Gastroesophageal sphincter (tissue), 4 donors: ENCODE data around the gene HDLBP. TPM values are rescaled to one million over a fixed set of nuclear protein-coding genes. Genes with fewer than 3 reads are reported as not detected.

Experiments
- ATAC-seq: fragments of 150-250 bp; one replicate; pipeline ENCODE4 v1.9.1; 2016; ENCODE audit warnings: mild to moderate bottlenecking, moderate library complexity
- H3K27ac ChIP-seq, 4 donors: fragments of 200-600 bp; sonication (generic) in 3 of 4; 1 replicate in 3 of 4; 2 replicates in 1 of 4; pipeline ENCODE4 v1.5.1; 2016 to 2019
- H3K27me3 ChIP-seq: fragments of 200-600 bp; sonication (generic); one replicate; pipeline ENCODE4 v1.5.1; 2019
- H3K36me3 ChIP-seq, 2 donors: fragments of 200-600 bp; sonication (generic); one replicate each; pipeline ENCODE4 v1.5.1; 2019; ENCODE audit warnings: control low read depth in 1 of 2
- H3K4me1 ChIP-seq, 3 donors: fragments of 200-600 bp; sonication (generic); 1 replicate in 2 of 3; 2 replicates in 1 of 3; pipeline ENCODE4 v1.5.1; 2016 to 2019; ENCODE audit warnings: control low read depth in 2 of 3
- H3K4me3 ChIP-seq, 2 donors: fragments of 200-600 bp; sonication (generic); one replicate each; pipeline ENCODE4 v1.5.1; 2019; ENCODE audit warnings: mild to moderate bottlenecking in 1 of 2, moderate library complexity in 1 of 2
- H3K9me3 ChIP-seq, 3 donors: fragments of 200-600 bp; sonication (generic); one replicate each; pipeline ENCODE4 v1.5.1; 2017 to 2019; ENCODE audit warnings: control low read depth in 2 of 3
- CTCF ChIP-seq, 4 experiments: fragments of 200-600 bp in 2 of 4; fragments of 450-650 bp in 2 of 4; sonication (generic) in 1 of 4; IDR thresholded peaks; one replicate each; pipeline ENCODE4 v1.5.1; 2017 to 2019; ENCODE audit warnings: antibody characterized with exemption in 4 of 4, mild to moderate bottlenecking in 2 of 4, moderate library complexity in 2 of 4
- EP300 ChIP-seq: sonication (generic); formaldehyde crosslinking; IDR thresholded peaks from one replicate; pipeline ENCODE4 v1.6.1; 2017; ENCODE audit warnings: antibody characterized with exemption, mild to moderate bottlenecking
- POLR2A ChIP-seq, 2 donors: fragments of 450-650 bp; IDR thresholded peaks; one replicate each; pipeline ENCODE4 v1.6.1; 2017; ENCODE audit warnings: antibody characterized with exemption in 2 of 2, mild to moderate bottlenecking in 2 of 2, moderate library complexity in 1 of 2
- POLR2AphosphoS5 ChIP-seq: sonication (generic); formaldehyde crosslinking; IDR thresholded peaks from one replicate; pipeline ENCODE4 v1.6.1; 2017; ENCODE audit warnings: antibody characterized with exemption
- WGBS, 2 donors: methylation state at CpG; one replicate each; pipeline ENCODE4 v1.1.5; 2018; ENCODE audit warnings: low coverage in 1 of 2; 5-methylcytosine and 5-hydroxymethylcytosine counted together
- total RNA-seq, 4 donors: library from RNA; depleted of rRNA; stranded (reverse); fragments of >200 nt; gene quantifications; one replicate each; pipeline ENCODE4 v1.1.0, GENCODE V29; 2016

Gene HDLBP
- total RNA-seq, 4 donors from 2014 or later, result 279 to 367 (median 295) TPM

GRCh38 chr2:241354668-241355658, 39.5 kb upstream of the HDLBP start:
- H3K36me3 ChIP-seq, result peaks cover 0 to 48% of the 10 kb centered on the region in 2 donors
- H3K27me3 ChIP-seq, result no peaks in the 10 kb centered on the region
- no peaks in the 10 kb centered on the region for H3K9me3 ChIP-seq
- peak overlapping the region; percentile 21 to 89 (median 74) for H3K27ac ChIP-seq
- H3K4me1 ChIP-seq, result peaks cover 0 to 37% (median 14%) of the 10 kb centered on the region in 3 donors
- TF ChIP-seq EP300, result no peak
- WGBS, 2 donors, result 19 to 20% methylated on average over 3 to 4 of the region's 40 CpGs
- ATAC-seq, result peak; percentile 59
- H3K4me3 ChIP-seq, result peak overlapping the region in 1 of 2 donors; percentile 35

GRCh38 chr2:241352227-241352626, 36.8 kb upstream of the HDLBP start:
- no peaks in the 10 kb centered on the region for H3K27me3 ChIP-seq
- ATAC-seq, result no peak
- H3K9me3 ChIP-seq, result no peaks in the 10 kb centered on the region
- no peak overlapping the region for H3K4me3 ChIP-seq
- 92 to 96% methylated on average over 3 of the region's 3 CpGs for WGBS, 2 donors
- peaks cover 0 to 16% (median 4%) of the 10 kb centered on the region in 3 donors for H3K4me1 ChIP-seq
- no peak overlapping the region for H3K27ac ChIP-seq
- TF ChIP-seq EP300 (no peak), CTCF (IDR thresholded peaks at IDR 0.05) (no peak), POLR2AphosphoS5 (no peak), POLR2A (IDR thresholded peaks at IDR 0.05) (no peak)
- H3K36me3 ChIP-seq, result peaks cover 0 to 75% of the 10 kb centered on the region in 2 donors

GRCh38 chr2:241351640-241352031, 36.2 kb upstream of the HDLBP start:
- H3K27me3 ChIP-seq, result no peaks in the 10 kb centered on the region
- H3K4me3 ChIP-seq, result no peak overlapping the region
- ATAC-seq, result no peak
- no peak overlapping the region for H3K27ac ChIP-seq
- peaks cover 0 to 10% (median 3%) of the 10 kb centered on the region in 3 donors for H3K4me1 ChIP-seq
- H3K36me3 ChIP-seq, result peaks cover 0 to 81% of the 10 kb centered on the region in 2 donors
- no peaks in the 10 kb centered on the region for H3K9me3 ChIP-seq
- TF ChIP-seq CTCF (IDR thresholded peaks at IDR 0.05), result no peak
- no peak for TF ChIP-seq POLR2A (IDR thresholded peaks at IDR 0.05)
- no peak for TF ChIP-seq EP300
- no peak for TF ChIP-seq POLR2AphosphoS5
- 82 to 84% methylated on average over 3 of the region's 3 CpGs for WGBS, 2 donors

GRCh38 chr2:241350878-241351639, 35.6 kb upstream of the HDLBP start:
- 78 to 84% methylated on average over 7 to 9 of the region's 9 CpGs for WGBS, 2 donors
- TF ChIP-seq POLR2A (IDR thresholded peaks at IDR 0.05) (no peak), EP300 (no peak), POLR2AphosphoS5 (no peak), CTCF (IDR thresholded peaks at IDR 0.05) (no peak)
- no peak for ATAC-seq
- peaks cover 0 to 87% of the 10 kb centered on the region in 2 donors for H3K36me3 ChIP-seq
- H3K4me1 ChIP-seq, result peaks cover 0 to 8% (median 3%) of the 10 kb centered on the region in 3 donors
- no peak overlapping the region for H3K27ac ChIP-seq
- H3K4me3 ChIP-seq, result no peak overlapping the region
- no peaks in the 10 kb centered on the region for H3K9me3 ChIP-seq
- no peaks in the 10 kb centered on the region for H3K27me3 ChIP-seq

GRCh38 chr2:241350530-241350877, 35.0 kb upstream of the HDLBP start:
- WGBS, 2 donors, result 59 to 86% methylated on average over 1 to 2 of the region's 2 CpGs
- Histone ChIP-seq H3K4me3 (no peak overlapping the region), H3K36me3 (peaks cover 0 to 93% of the 10 kb centered on the region in 2 donors), H3K9me3 (no peaks in the 10 kb centered on the region), H3K27me3 (no peaks in the 10 kb centered on the region), H3K27ac (no peak overlapping the region), H3K4me1 (peaks cover 0 to 8% (median 3%) of the 10 kb centered on the region in 3 donors)
- no peak for ATAC-seq
- TF ChIP-seq POLR2AphosphoS5, result no peak
